MM.1S (cell line): ENCODE data around the gene LIN9.

Experiments
- EZH2 ChIP-seq: fragments of 300-600 bp; sonication (generic); optimal IDR thresholded peaks from 2 replicates; pipeline ENCODE3; 2017; ENCODE audit warnings: low read depth, mild to moderate bottlenecking, antibody characterized with exemption, low read length, mixed read lengths
- TF ChIP-seq, protein P1 (sequence below): fragments of 300-600 bp; sonication (generic); IDR thresholded peaks from 2 replicates; pipeline ENCODE4 v1.5.1; 2016; ENCODE audit warnings: antibody characterized with exemption, low read length, mixed read lengths

DNA sequence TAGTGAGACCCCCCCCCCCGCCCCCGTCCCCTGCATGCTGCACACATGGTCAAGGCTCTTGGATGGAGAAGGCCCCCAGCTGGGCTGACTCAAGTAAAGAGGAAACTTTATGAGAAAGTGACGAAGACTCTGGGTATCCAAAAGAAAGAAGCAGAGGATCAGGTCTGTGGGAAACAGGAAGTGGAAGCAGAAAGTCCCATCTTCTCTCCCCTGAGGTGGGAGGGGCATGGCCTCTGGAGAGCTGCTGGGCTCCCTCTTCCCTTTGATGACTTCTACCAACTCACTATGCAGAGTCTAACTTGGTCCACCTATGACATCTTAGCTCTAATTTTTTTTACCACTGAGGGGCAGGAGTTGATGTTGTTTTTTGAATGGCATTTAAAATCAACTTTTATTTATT, 42.7 kb upstream of the LIN9 start:
- TF ChIP-seq, protein P1, sequence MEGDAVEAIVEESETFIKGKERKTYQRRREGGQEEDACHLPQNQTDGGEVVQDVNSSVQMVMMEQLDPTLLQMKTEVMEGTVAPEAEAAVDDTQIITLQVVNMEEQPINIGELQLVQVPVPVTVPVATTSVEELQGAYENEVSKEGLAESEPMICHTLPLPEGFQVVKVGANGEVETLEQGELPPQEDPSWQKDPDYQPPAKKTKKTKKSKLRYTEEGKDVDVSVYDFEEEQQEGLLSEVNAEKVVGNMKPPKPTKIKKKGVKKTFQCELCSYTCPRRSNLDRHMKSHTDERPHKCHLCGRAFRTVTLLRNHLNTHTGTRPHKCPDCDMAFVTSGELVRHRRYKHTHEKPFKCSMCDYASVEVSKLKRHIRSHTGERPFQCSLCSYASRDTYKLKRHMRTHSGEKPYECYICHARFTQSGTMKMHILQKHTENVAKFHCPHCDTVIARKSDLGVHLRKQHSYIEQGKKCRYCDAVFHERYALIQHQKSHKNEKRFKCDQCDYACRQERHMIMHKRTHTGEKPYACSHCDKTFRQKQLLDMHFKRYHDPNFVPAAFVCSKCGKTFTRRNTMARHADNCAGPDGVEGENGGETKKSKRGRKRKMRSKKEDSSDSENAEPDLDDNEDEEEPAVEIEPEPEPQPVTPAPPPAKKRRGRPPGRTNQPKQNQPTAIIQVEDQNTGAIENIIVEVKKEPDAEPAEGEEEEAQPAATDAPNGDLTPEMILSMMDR = no peak
- no peak for TF ChIP-seq EZH2
